HG03135 (cell line): Measurements from ENCODE around the gene ANKS1A.
"Not testable (repeated sequence)": the region's sequence is repeated elsewhere in the genome, so short reads cannot be mapped to it uniquely, and the experiment has no call there.

ENCODE experiments used
- ATAC-seq: cut with Tn5 transposase; IDR thresholded peaks from one replicate; pipeline ENCODE4 v1.9.1; 2021; ENCODE audit warnings: mild to moderate bottlenecking, moderate library complexity; ENCODE audit not compliant: unreplicated experiment

Gene ANKS1A

GRCh38 chr6:34985236-34985635, 96.2 kb downstream of the ANKS1A start:
- ATAC-seq = no peak

- no peak for ATAC-seq
Measured at GRCh38 chr6:34986845-34987246, 97.8 kb downstream of the ANKS1A start.

GRCh38 chr6:34987506-34987905, 98.5 kb downstream of the ANKS1A start:
- no peak for ATAC-seq

DNA sequence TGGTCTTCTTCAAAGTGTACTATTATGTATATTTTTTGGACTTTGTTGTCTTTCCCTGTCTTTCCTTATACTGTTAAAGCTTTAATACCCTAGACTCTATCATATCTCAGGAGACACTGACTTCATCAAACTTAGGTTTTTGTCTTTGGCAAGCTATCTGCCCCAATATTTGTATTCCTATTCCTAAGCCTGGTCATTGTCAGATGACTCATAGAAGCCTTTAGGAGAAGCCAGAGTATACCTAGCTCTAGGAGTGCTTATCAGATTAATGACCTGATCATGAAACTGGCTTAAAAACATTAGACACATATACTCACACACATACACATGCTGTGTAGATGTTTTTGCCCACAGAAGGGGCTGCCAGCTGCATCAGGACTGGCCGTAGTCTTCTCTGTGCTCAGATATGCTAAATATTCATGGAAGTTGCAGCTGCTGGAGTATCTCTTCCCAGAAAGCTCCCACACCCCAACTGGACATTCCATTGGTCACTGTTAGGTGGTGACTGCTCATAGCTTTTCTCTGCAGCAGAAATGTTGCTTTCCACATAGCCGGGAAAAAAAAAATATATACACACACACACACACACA, 102.0 kb downstream of the ANKS1A start:
- ATAC-seq = no peak

- no peak for ATAC-seq
Measured at GRCh38 chr6:34992376-34992775, 103.3 kb downstream of the ANKS1A start.

DNA sequence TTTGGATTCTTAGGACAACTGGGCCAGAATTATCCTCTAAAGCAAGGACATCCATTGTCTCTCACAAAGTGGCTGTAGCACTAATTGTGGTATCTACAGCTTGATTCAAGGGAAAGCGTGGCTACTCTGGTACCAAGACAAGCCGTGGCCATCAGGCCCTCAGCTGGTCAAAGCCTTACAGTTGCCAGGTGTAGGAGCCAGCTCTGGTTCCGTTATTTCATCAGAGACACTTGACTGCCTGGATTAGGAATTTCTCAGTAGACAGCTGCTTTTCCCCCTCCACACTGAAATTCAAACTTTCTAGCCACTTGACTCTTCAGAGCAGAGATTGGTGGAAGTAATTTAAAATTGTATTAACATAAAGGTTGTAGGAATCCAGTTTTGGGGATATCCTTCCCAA, 104.2 kb downstream of the ANKS1A start:
- ATAC-seq = no peak

DNA sequence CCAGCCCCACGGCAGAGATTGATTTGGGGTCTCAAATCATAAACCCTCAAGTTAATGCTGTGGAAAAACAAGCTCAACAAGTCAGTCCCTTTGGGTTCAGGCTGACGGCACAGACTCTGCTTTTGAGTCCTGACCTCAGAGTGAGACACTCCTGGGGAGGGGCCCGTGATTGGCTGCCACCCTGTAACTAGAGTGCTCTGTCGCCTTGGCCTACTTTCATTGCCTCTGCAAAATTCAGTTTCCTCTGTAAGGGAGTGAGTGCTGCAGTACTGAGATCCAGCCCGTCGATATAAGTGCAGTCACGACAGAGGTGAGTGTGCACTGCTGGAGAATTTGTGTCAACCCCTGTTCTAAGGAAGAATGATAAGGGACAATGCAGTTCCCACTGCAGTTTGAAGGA, 105.6 kb downstream of the ANKS1A start:
- ATAC-seq = no peak

DNA sequence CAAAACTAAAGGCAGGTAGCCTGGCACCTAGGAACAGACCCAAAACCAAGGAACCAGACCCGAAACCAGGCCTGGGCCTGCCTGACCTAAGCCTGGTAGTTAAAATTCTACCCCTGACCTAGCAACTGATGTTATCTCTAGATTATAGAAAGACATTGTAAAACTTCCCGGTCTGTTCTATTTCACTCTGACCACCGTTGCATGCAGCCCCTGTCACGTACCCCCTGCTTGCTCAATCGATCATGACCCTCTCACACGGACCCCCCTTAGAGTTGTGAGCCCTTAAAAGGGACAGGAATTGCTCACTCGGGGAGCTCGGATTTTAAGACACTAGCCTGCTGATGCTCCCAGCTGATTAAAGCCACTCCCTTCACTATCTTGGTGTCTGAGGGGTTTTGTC, 109.4 kb downstream of the ANKS1A start:
- ATAC-seq = not testable (repeated sequence)

GRCh38 chr6:34999153-34999552, 110.1 kb downstream of the ANKS1A start:
- not testable (repeated sequence) for ATAC-seq

- not testable (repeated sequence) for ATAC-seq
Measured at GRCh38 chr6:34999962-35000361, 110.9 kb downstream of the ANKS1A start.

GRCh38 chr6:35001349-35001748, 112.3 kb downstream of the ANKS1A start:
- ATAC-seq = not testable (repeated sequence)

DNA sequence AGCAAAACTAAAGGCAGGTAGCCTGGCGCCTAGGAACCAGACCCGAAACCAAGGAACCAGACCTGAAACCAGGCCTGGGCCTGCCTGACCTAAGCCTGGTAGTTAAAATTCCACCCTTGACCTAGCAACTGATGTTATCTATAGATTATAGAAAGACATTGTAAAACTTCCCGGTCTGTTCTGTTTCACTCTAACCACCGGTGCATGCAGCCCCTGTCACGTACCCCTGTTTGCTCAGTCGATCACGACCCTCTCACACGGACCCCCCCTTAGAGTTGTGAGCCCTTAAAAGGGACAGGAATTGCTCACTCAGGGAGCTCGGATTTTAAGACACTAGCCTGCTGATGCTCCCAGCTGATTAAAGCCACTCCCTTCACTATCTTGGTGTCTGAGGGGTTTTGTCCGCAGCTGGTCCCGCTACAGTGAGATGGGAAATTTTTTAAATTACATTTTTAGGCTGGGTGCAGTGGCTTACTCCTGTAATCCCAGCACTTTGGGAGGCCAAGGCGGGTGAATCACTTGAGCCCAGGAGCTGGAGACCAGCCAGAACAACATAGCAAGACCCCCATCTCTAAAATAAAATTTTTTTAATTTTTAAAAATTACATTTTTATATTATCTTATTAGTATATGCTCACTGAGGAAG, 115.0 kb downstream of the ANKS1A start:
- ATAC-seq = not testable (repeated sequence)

GRCh38 chr6:35007016-35007415, 118.0 kb downstream of the ANKS1A start:
- no peak for ATAC-seq

DNA sequence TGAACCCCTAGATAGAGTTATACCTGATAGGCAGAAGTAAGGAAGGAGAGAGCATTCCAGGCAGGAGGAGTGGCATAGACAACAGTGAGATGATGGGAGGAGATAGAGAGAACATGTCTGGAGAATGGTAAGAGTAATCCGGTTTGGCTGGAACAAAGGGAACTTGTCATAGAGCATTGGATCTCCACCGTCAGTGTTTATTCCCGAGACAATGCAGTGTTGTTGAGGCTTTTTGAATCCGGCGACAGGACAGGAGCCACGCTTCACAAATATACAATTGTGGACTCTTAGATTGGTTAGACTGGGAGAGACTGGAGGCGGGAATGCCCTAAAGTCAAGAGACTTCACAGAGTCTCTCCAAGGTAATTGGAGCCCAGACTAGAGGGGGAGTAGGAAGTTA, 119.8 kb downstream of the ANKS1A start:
- no peak for ATAC-seq

- no peak for ATAC-seq
Measured at GRCh38 chr6:35011096-35012041, 122.3 kb downstream of the ANKS1A start.

DNA sequence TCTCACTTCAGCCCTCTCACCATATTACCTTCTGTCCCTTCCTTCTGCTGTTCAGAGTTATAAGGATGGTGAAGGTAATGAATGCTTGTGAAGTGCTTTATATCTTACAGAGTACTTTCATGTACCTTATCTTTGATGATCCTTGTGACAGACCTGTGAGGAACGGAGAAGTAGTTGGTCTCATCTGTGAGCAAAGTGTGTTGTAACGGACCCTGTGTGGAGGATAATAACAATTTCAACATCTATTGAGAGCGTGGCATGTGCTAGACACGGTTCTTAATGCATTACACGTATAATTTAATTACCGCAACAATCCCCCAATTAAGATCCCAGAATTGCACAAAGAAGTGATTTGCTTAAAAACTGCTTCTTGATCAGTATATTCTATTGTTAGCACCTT, 124.6 kb downstream of the ANKS1A start:
- ATAC-seq = no peak

GRCh38 chr6:35014341-35014740, 125.3 kb downstream of the ANKS1A start:
- ATAC-seq = no peak

GRCh38 chr6:35014786-35015185, 125.7 kb downstream of the ANKS1A start:
- ATAC-seq = no peak

- no peak for ATAC-seq
Measured at GRCh38 chr6:35015476-35015875, 126.4 kb downstream of the ANKS1A start.

GRCh38 chr6:35015996-35016395, 126.9 kb downstream of the ANKS1A start:
- no peak for ATAC-seq

DNA sequence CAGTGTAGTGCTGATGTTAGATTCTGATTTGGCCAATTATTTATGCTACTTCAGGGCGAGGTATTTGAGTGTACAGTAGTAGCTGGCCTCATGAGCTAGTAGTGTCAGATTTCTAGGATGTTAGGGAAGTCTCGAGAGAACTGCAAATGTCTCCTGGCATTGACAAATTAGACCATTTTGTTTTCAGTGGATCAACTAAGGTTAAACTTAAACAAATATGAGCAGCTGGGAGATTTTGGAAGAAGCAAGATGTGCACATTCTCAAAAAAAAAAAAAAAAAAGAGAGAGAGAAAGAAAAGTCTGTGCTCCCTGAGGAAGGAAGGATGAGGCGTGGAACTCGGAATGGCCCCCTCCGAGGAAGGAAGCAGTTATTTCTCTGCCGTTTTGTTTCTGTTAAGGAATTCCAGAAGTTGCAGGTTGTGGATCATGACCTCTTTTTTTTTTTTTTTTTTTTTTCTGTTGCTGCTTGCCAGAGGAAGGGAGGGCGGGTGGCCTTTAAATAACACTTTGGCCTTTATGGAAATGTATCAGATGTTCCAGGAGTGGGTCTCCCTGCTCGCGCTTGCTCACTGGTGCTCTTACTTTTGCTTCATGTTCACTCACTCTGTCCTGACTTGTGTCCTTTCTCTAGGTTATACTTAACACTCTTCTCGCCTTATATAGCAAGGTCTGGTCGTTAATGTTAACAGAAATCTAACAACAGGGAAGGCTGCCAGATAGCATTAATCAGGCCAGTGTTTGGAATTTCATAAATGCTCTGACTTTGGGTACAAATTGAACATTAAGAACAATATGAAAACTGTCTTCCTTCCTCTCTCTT, 127.7 kb downstream of the ANKS1A start:
- ATAC-seq = no peak
